ENCODE measurements around the gene CD3E.

DNA sequence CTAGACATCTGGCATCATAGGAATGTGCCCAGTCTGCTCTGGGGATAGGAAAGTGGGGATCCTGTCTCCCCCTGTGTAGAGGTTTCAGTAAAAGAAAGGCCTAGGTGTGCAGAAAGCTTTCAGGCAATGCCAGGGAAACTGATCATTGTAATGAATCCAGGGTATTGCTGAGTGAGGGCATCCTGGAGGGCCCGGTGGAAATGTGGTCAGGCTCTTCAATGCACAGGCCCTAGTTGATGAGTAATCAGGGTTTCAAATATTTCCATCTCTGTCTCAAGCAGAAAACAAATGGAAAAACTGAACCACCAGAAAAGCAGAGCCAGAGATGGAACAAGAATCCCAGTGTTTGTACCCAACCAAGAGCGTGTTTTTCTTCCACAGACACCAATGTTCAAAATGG is 2.0 kb downstream of the CD3E start:
- TF ChIP-seq, protein P1, sequence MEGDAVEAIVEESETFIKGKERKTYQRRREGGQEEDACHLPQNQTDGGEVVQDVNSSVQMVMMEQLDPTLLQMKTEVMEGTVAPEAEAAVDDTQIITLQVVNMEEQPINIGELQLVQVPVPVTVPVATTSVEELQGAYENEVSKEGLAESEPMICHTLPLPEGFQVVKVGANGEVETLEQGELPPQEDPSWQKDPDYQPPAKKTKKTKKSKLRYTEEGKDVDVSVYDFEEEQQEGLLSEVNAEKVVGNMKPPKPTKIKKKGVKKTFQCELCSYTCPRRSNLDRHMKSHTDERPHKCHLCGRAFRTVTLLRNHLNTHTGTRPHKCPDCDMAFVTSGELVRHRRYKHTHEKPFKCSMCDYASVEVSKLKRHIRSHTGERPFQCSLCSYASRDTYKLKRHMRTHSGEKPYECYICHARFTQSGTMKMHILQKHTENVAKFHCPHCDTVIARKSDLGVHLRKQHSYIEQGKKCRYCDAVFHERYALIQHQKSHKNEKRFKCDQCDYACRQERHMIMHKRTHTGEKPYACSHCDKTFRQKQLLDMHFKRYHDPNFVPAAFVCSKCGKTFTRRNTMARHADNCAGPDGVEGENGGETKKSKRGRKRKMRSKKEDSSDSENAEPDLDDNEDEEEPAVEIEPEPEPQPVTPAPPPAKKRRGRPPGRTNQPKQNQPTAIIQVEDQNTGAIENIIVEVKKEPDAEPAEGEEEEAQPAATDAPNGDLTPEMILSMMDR (conservative IDR thresholded peaks at IDR 0.05; ENCODE audit: low read length), result no peak
- no peak for TF ChIP-seq EZH2phosphoT487 (IDR thresholded peaks at IDR 0.05; ENCODE audit: borderline replicate concordance)

Data from Loucy (cell line).